GM12891 (cell line): ENCODE measurements around the gene CDCP2.

ENCODE experiments used
- DNase-seq: peaks from one replicate; pipeline ENCODE4 v3.0.0; 2011; ENCODE audit warnings: low spot score; ENCODE audit not compliant: insufficient read length
- FAIRE-seq: peaks from 2 replicates; lab custom pipeline; 2011; peaks lifted over from hg19 to GRCh38; lab: Jason Lieb, UNC
- PAX5 ChIP-seq: IDR thresholded peaks from 2 replicates; pipeline ENCODE4 v1.6.1; 2011; ENCODE audit warnings: low read length, moderate library complexity, mild to moderate bottlenecking; ENCODE audit not compliant: insufficient read depth, severe bottlenecking
- POLR2A ChIP-seq: IDR thresholded peaks from 2 replicates; pipeline ENCODE4 v1.6.1; 2011; ENCODE audit warnings: low read depth, low read length, control low read depth
- POLR2AphosphoS5 ChIP-seq: IDR thresholded peaks from 2 replicates; pipeline ENCODE4 v1.6.1; 2011; ENCODE audit warnings: low read depth, low read length, control low read depth
- POU2F2 ChIP-seq: IDR thresholded peaks from 2 replicates; pipeline ENCODE4 v1.6.1; 2011; ENCODE audit warnings: low read depth, mild to moderate bottlenecking, control low read depth, low read length, moderate library complexity
- SPI1 ChIP-seq: IDR thresholded peaks from 2 replicates; pipeline ENCODE4 v1.6.1; 2011; ENCODE audit warnings: low read depth, low read length, control low read depth
- TAF1 ChIP-seq: IDR thresholded peaks from 2 replicates; pipeline ENCODE4 v1.6.1; 2011; ENCODE audit warnings: low read depth, low read length, control low read depth

Gene CDCP2

DNA sequence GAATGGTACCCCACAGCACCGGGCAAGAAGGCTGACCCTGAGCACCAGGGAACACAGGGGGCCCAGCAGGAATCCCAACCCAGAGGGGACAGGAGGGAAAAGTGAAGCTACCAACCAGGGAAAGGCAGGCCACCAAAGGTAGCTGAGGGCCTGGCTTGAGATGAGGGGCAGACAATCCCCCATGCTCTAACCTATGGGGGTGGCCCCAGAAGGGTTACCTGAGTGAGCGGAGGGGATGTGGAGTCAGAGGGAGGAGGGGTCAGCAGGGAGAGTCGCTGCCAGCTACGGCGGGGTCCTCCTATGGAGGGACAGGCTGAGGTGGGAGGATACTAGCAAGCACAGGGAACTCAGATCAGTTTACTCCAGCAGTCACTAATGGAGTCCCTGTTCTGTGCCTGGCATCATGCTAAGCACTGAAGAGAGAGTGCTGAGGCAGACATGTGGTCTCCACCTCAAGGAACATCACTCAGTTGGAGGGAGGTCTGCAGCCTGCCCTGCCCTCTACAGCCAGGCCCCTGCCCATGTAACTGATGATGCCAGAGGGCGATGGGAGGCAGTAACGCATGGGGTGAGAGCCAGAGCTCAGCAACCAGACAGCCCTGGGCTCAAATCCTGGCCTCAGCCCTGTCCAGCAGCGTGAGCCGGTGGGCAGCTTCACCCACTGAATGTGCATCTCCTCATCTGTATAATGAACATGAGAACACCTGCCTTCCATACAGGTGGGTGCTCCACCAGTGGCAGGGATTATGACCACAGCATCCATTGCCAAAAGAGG, 25.7 kb upstream of the CDCP2 start:
- DNase-seq (no peak), FAIRE-seq (no peak)
- TF ChIP-seq POLR2A (no peak), POLR2AphosphoS5 (no peak), SPI1 (no peak), PAX5 (no peak), TAF1 (no peak), POU2F2 (no peak)

GRCh38 chr1:54177726-54178125, 24.9 kb upstream of the CDCP2 start:
- no peak for FAIRE-seq
- no peak for DNase-seq

GRCh38 chr1:54176621-54177327, 24.0 kb upstream of the CDCP2 start:
- DNase-seq = no peak
- FAIRE-seq = no peak
- TF ChIP-seq SPI1 (no peak), PAX5 (no peak), TAF1 (no peak), POLR2A (no peak), POLR2AphosphoS5 (no peak), POU2F2 (no peak)

More at GRCh38 chr1:54177726-54178125, 24.9 kb upstream of the CDCP2 start:
- TF ChIP-seq POLR2A = no peak
- TF ChIP-seq TAF1 = no peak
- no peak for TF ChIP-seq SPI1
- TF ChIP-seq PAX5 = no peak
- TF ChIP-seq POLR2AphosphoS5 = no peak
- TF ChIP-seq POU2F2 = no peak

DNA sequence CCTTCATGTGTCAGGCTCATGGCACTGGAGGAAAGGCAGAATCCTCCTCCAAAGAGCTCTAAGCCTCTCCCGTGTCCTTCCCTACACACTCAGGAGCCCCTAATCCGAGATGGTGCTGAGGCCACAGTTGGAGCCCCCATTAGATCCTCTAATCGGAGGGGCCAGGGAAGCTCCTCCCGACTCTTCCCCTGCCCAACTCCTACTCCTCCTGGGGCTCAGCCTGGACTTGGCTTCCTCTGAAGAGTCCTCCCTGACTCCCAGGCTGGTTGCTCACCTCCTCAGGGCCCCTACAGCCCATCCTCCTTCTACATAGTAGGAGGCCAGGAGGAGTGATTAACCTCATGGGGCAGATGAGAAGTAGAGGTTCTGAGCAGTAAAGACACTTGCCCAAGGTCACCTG, 21.3 kb upstream of the CDCP2 start:
- DNase-seq (no peak), FAIRE-seq (no peak)
- TF ChIP-seq POU2F2 (no peak), POLR2A (no peak), SPI1 (no peak), PAX5 (no peak), TAF1 (no peak), POLR2AphosphoS5 (no peak)

DNA sequence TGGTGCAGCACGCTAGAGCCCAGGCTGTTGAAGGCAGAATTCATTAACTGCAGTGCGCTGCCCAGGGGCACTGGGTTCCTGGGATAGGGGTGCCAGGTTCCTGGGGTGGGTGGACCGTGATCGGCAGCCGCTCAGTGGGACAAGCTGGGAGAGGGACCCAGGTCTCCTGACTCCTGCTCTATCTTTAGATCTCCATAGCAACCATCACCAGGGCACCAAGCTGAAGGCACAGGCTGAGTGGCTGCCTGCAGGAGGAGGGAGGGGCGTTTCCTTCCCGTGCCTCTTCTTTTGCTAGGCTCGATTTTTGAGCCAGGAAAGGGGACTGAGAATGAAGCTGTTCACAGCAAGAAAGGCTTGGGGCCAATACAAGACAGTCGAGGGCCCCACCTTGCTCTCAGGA, 20.9 kb upstream of the CDCP2 start:
- TF ChIP-seq SPI1 (no peak), TAF1 (no peak), PAX5 (no peak), POLR2A (no peak), POLR2AphosphoS5 (no peak), POU2F2 (no peak)
- FAIRE-seq (no peak), DNase-seq (no peak)

DNA sequence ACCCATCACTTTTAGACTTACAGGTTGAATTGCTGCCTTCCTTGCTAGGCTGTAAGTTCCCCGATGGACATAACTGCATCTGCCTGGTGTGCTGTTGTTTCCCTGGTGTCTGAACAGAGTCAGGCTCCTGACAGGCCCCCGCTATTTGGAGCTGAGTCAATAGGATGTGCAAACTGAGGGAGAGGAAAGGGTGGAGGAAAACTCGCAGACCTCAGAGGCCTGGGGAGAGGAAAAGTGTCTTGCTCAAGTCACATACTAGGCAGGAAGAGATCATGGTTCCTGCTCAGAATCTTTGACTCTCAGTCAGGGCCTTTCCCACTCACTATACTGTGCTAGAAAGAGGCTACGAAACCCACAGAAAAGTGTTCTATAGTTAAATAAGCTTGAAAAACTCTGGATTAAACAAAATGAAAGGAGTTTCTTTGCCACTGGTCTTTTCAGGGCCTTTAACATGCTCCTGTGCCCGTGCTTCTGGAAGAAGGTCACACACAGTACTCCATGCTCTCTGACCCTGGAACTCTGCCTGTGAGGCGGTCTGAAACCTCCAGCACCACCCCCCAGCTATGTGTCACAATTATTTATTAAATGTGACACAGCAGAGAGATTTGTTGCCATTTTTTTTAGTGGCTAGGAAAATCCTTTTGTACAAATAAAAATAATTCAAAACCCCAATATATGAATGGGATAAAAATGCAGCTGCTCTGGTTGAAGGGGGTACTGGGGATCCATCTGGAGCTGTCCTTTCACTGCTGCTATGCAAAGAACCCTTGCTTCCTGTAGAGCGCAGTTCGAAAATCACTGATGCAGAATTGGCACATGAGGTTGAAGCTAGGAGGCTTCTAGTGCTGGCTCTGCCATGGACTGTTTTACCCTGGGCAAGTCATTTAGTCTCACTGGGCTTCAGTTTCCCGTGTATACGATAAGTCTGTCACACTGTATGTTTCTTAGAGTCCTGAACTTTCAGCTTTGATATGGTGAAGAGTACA, 20.1 kb upstream of the CDCP2 start:
- no peak for TF ChIP-seq SPI1
- TF ChIP-seq POU2F2 = no peak
- no peak for TF ChIP-seq POLR2AphosphoS5
- no peak for TF ChIP-seq PAX5
- TF ChIP-seq TAF1 = no peak
- no peak for TF ChIP-seq POLR2A
- FAIRE-seq (no peak), DNase-seq (no peak)

GRCh38 chr1:54171606-54172005, 18.8 kb upstream of the CDCP2 start:
- TF ChIP-seq PAX5 = no peak
- no peak for TF ChIP-seq POLR2AphosphoS5
- no peak for TF ChIP-seq POU2F2
- TF ChIP-seq SPI1 = no peak
- no peak for TF ChIP-seq TAF1
- no peak for TF ChIP-seq POLR2A
- DNase-seq (no peak), FAIRE-seq (no peak)

GRCh38 chr1:54171016-54171415, 18.2 kb upstream of the CDCP2 start:
- DNase-seq (no peak), FAIRE-seq (no peak)
- no peak for TF ChIP-seq SPI1
- TF ChIP-seq POLR2AphosphoS5 = no peak
- no peak for TF ChIP-seq POLR2A
- TF ChIP-seq PAX5 = no peak
- TF ChIP-seq POU2F2 = no peak
- TF ChIP-seq TAF1 = no peak

DNA sequence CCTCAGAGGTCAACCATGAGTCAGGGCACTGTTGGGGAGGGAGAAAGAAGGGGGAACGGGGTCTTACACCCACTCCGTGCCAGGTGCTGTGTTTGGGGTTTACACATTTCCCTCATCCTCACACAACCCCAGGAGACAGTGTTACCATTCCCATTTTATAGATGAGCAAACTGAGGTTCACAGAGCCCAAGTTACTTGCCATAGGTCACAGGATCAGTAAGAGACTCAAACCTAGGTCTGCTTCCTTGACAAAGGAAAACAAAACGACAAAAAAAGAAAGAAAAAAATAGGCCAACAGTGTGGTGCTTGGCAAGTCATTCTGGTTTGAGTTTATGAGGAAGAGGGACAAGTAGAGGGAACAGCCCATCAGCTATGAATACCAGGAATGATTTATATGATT, 16.3 kb upstream of the CDCP2 start:
- DNase-seq (no peak), FAIRE-seq (no peak)
- TF ChIP-seq POLR2AphosphoS5 (no peak), POU2F2 (no peak), SPI1 (no peak), POLR2A (no peak), PAX5 (no peak), TAF1 (no peak)
